Measurements from ENCODE around the gene CASS4.
A peak's percentile ranks its signal among the peaks of the same experiment; 100 is the strongest.
"Not testable (repeated sequence)": the region's sequence is repeated elsewhere in the genome, so short reads cannot be mapped to it uniquely, and the experiment has no call there.

CASS4 gene

DNA sequence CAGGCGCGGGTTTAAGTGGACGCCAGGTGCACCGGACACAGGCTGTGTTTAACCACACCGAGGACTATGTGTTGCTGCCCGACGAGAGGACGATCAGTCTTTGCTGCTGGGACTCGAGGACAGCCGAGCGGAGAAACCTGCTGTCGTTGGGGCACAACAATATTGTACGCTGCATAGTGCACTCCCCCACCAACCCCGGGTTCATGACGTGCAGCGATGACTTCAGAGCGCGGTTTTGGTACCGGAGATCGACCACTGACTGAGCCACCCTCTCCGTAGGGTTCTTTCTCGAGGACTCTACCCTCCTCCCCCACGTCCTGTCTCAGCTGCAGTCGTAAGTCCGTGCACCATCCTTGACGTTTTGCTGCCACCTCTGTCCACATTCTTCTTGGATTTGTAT, 8.6 kb upstream of the CASS4 start:
- POLR2A ChIA-PET = no interaction called here
- CTCF ChIA-PET = interaction anchor here (0.6 kb wide), 1 partner anchor 96 kb away, joined by 3 read pairs; no protein-coding TSS in a partner anchor
- no peak overlapping the region for H3K27ac ChIP-seq (ENCODE audit: insufficient read depth in 1 of 2, low read depth in 1 of 2, low read length in 2 of 2, poor library complexity in 1 of 2, severe bottlenecking in 2 of 2)
- WGBS (ENCODE audit: insufficient coverage) = 97% methylated on average over 22 of the region's 26 CpGs
- no peaks in the 10 kb centered on the region for H3K9me3 ChIP-seq (ENCODE audit: control extremely low read depth in 1 of 5, control insufficient read depth in 4 of 5, insufficient read depth in 2 of 5, low read depth in 1 of 5, low read length in 4 of 5)
- H3K27me3 ChIP-seq (replicated peaks in 2 of 5; ENCODE audit: control insufficient read depth in 4 of 5, insufficient read depth in 5 of 5, low read length in 4 of 5) = no peaks in the 10 kb centered on the region
- no peak for DNase-seq
- no peak overlapping the region for H3K4me3 ChIP-seq (ENCODE audit: control insufficient read depth in 1 of 7, extremely low read depth in 1 of 7, insufficient read depth in 4 of 7, low read depth in 2 of 7, low read length in 6 of 7)
- H3K4me1 ChIP-seq (ENCODE audit: control extremely low read depth in 1 of 4, control insufficient read depth in 4 of 4, insufficient read depth in 4 of 4, low read length in 3 of 4) = peaks cover 0 to 3% (median 0%) of the 10 kb centered on the region in 4 experiments
- H3K36me3 ChIP-seq (ENCODE audit: control insufficient read depth in 4 of 4, insufficient read depth in 4 of 4, low read length in 3 of 4) = peaks cover 25 to 77% (median 55%) of the 10 kb centered on the region in 4 experiments

DNA sequence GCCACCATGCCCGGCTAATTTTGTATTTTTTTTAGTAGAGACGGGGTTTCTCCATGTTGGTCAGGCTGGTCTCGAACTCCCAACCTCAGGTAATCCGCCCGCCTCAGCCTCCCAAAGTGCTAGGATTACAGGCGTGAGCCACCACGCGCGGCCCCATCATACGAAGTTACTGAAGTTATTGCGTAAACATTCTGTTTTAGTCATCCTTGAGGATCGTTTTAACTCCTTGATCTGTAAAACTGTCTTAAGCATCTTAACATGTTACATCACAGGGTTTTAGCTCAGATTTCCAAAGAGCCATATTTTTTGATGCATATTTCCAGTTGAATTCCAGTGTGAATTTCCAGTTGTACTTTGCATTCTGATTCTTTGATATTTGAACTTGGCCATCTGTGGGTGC, 6.7 kb upstream of the CASS4 start:
- POLR2A ChIA-PET; H3K27ac ChIP-seq (ENCODE audit: insufficient read depth in 1 of 2, low read depth in 1 of 2, low read length in 2 of 2, poor library complexity in 1 of 2, severe bottlenecking in 2 of 2); H3K9me3 ChIP-seq (ENCODE audit: control extremely low read depth in 1 of 5, control insufficient read depth in 4 of 5, insufficient read depth in 2 of 5, low read depth in 1 of 5, low read length in 4 of 5); DNase-seq; H3K27me3 ChIP-seq (replicated peaks in 2 of 5; ENCODE audit: control insufficient read depth in 4 of 5, insufficient read depth in 5 of 5, low read length in 4 of 5); H3K4me3 ChIP-seq (ENCODE audit: control insufficient read depth in 1 of 7, extremely low read depth in 1 of 7, insufficient read depth in 4 of 7, low read depth in 2 of 7, low read length in 6 of 7): not testable (repeated sequence)
- H3K4me1 ChIP-seq (ENCODE audit: control extremely low read depth in 1 of 4, control insufficient read depth in 4 of 4, insufficient read depth in 4 of 4, low read length in 3 of 4) = peaks cover 0 to 14% (median 2%) of the 10 kb centered on the region in 4 experiments
- H3K36me3 ChIP-seq (ENCODE audit: control insufficient read depth in 4 of 4, insufficient read depth in 4 of 4, low read length in 3 of 4) = peaks cover 23 to 69% (median 45%) of the 10 kb centered on the region in 4 experiments
- CTCF ChIA-PET = interaction anchor here (1.0 kb wide), 1 partner anchor 12 kb away, joined by 3 read pairs; no protein-coding TSS in a partner anchor
- WGBS (ENCODE audit: insufficient coverage) = 99% methylated on average over 12 of the region's 12 CpGs

GRCh38 chr20:56406910-56407309, 5.2 kb upstream of the CASS4 start:
- 100% methylated on average over 2 of the region's 3 CpGs for WGBS (ENCODE audit: insufficient coverage)
- Histone ChIP-seq H3K9me3 (ENCODE audit: control extremely low read depth in 1 of 5, control insufficient read depth in 4 of 5, insufficient read depth in 2 of 5, low read depth in 1 of 5, low read length in 4 of 5) (no peaks in the 10 kb centered on the region), H3K4me3 (ENCODE audit: control insufficient read depth in 1 of 7, extremely low read depth in 1 of 7, insufficient read depth in 4 of 7, low read depth in 2 of 7, low read length in 6 of 7) (no peak overlapping the region), H3K36me3 (ENCODE audit: control insufficient read depth in 4 of 4, insufficient read depth in 4 of 4, low read length in 3 of 4) (peaks cover 16 to 58% (median 38%) of the 10 kb centered on the region in 4 experiments), H3K27me3 (replicated peaks in 2 of 5; ENCODE audit: control insufficient read depth in 4 of 5, insufficient read depth in 5 of 5, low read length in 4 of 5) (no peaks in the 10 kb centered on the region), H3K27ac (ENCODE audit: insufficient read depth in 1 of 2, low read depth in 1 of 2, low read length in 2 of 2, poor library complexity in 1 of 2, severe bottlenecking in 2 of 2) (no peak overlapping the region), H3K4me1 (ENCODE audit: control extremely low read depth in 1 of 4, control insufficient read depth in 4 of 4, insufficient read depth in 4 of 4, low read length in 3 of 4) (peaks cover 5 to 26% (median 10%) of the 10 kb centered on the region in 4 experiments)
- ChIA-PET CTCF (interaction anchor here (0.8 to 1.9 kb wide), 5 partner anchors 9 to 67 kb away, joined by 3 to 5 read pairs (median 3); partner anchors contain the start of genes AURKA and CSTF1), POLR2A (no interaction called here)
- no peak for DNase-seq

DNA sequence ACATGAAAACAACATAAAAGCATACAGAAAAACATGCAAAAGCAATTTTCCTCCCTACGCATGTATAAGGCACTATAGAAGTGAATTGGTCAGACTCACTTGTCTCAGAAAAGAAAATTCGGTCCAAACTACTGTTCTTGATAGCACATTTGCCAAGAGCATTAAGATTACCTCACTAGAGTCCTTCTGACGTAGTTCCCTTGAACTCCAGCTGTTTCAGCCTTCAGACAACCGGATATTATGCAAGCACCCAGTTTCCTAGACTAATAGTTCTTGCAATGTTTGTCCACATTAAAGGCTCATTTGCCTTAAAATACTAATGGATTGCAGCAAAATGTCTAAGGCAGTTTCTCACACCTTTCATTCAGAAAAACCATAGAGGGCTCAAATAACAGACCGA, 2.5 kb upstream of the CASS4 start:
- POLR2A ChIA-PET = no interaction called here
- CTCF ChIA-PET = interaction anchor here (0.8 to 4.2 kb wide), 6 partner anchors 9 to 107 kb away, joined by 3 to 22 read pairs (median 4); partner anchors contain the start of genes AURKA and CSTF1
- DNase-seq = peak in 2 of 3 donors; percentile 28 to 71
- Histone ChIP-seq H3K27me3 (replicated peaks in 2 of 5; ENCODE audit: control insufficient read depth in 4 of 5, insufficient read depth in 5 of 5, low read length in 4 of 5) (no peaks in the 10 kb centered on the region), H3K4me3 (ENCODE audit: control insufficient read depth in 1 of 7, extremely low read depth in 1 of 7, insufficient read depth in 4 of 7, low read depth in 2 of 7, low read length in 6 of 7) (no peak overlapping the region), H3K9me3 (ENCODE audit: control extremely low read depth in 1 of 5, control insufficient read depth in 4 of 5, insufficient read depth in 2 of 5, low read depth in 1 of 5, low read length in 4 of 5) (no peaks in the 10 kb centered on the region), H3K4me1 (ENCODE audit: control extremely low read depth in 1 of 4, control insufficient read depth in 4 of 4, insufficient read depth in 4 of 4, low read length in 3 of 4) (peaks cover 6 to 51% (median 19%) of the 10 kb centered on the region in 4 experiments), H3K36me3 (ENCODE audit: control insufficient read depth in 4 of 4, insufficient read depth in 4 of 4, low read length in 3 of 4) (peaks cover 11 to 40% (median 24%) of the 10 kb centered on the region in 4 experiments), H3K27ac (ENCODE audit: insufficient read depth in 1 of 2, low read depth in 1 of 2, low read length in 2 of 2, poor library complexity in 1 of 2, severe bottlenecking in 2 of 2) (no peak overlapping the region)
- WGBS (ENCODE audit: insufficient coverage) = 52% methylated on average over 3 of the region's 5 CpGs

GRCh38 chr20:56409956-56410355, 2.1 kb upstream of the CASS4 start:
- Histone ChIP-seq H3K4me1 (ENCODE audit: control extremely low read depth in 1 of 4, control insufficient read depth in 4 of 4, insufficient read depth in 4 of 4, low read length in 3 of 4) (peaks cover 6 to 55% (median 20%) of the 10 kb centered on the region in 4 experiments), H3K9me3 (ENCODE audit: control extremely low read depth in 1 of 5, control insufficient read depth in 4 of 5, insufficient read depth in 2 of 5, low read depth in 1 of 5, low read length in 4 of 5) (no peaks in the 10 kb centered on the region), H3K36me3 (ENCODE audit: control insufficient read depth in 4 of 4, insufficient read depth in 4 of 4, low read length in 3 of 4) (peaks cover 11 to 37% (median 21%) of the 10 kb centered on the region in 4 experiments), H3K27me3 (replicated peaks in 2 of 5; ENCODE audit: control insufficient read depth in 4 of 5, insufficient read depth in 5 of 5, low read length in 4 of 5) (no peaks in the 10 kb centered on the region), H3K4me3 (ENCODE audit: control insufficient read depth in 1 of 7, extremely low read depth in 1 of 7, insufficient read depth in 4 of 7, low read depth in 2 of 7, low read length in 6 of 7) (no peak overlapping the region), H3K27ac (ENCODE audit: insufficient read depth in 1 of 2, low read depth in 1 of 2, low read length in 2 of 2, poor library complexity in 1 of 2, severe bottlenecking in 2 of 2) (no peak overlapping the region)
- 100% methylated on average over 1 of the region's 1 CpG for WGBS (ENCODE audit: insufficient coverage)
- ChIA-PET CTCF (interaction anchor here (0.8 to 4.2 kb wide), 6 partner anchors 9 to 106 kb away, joined by 3 to 22 read pairs (median 4); partner anchors contain the start of genes AURKA and CSTF1), POLR2A (no interaction called here)
- no peak for DNase-seq

DNA sequence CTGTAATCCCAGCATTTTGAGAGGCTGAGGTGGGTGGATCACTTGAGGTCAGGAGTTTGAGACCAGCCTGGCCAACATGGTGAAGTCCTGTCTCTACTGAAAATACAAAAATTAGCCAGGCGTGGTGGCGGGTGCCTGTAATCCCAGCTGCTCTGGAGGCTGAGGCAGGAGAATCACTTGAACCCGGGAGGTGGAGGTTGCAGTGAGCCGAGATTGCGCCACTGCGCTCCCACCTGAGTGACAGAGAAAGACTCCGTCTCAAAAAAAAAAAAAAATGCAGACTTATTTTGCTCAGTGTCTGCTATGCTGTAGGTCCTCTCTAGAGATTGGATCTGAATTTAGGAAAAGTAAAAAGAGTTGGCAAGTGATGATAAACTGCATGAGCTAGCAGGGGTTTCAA, 773 bp upstream of the CASS4 start:
- WGBS (ENCODE audit: insufficient coverage) = 94% methylated on average over 4 of the region's 7 CpGs
- DNase-seq; H3K27me3 ChIP-seq (replicated peaks in 2 of 5; ENCODE audit: control insufficient read depth in 4 of 5, insufficient read depth in 5 of 5, low read length in 4 of 5); H3K9me3 ChIP-seq (ENCODE audit: control extremely low read depth in 1 of 5, control insufficient read depth in 4 of 5, insufficient read depth in 2 of 5, low read depth in 1 of 5, low read length in 4 of 5): not testable (repeated sequence)
- POLR2A ChIA-PET = interaction anchor here (0.9 to 1.7 kb wide), 3 partner anchors 10 to 58 kb away, joined by 3 to 6 read pairs (median 4); partner anchors contain the start of gene AURKA
- H3K4me1 ChIP-seq (ENCODE audit: control extremely low read depth in 1 of 4, control insufficient read depth in 4 of 4, insufficient read depth in 4 of 4, low read length in 3 of 4) = peaks cover 6 to 62% (median 22%) of the 10 kb centered on the region in 4 experiments
- H3K36me3 ChIP-seq (ENCODE audit: control insufficient read depth in 4 of 4, insufficient read depth in 4 of 4, low read length in 3 of 4) = peaks cover 5 to 27% (median 16%) of the 10 kb centered on the region in 4 experiments
- H3K27ac ChIP-seq (ENCODE audit: insufficient read depth in 1 of 2, low read depth in 1 of 2, low read length in 2 of 2, poor library complexity in 1 of 2, severe bottlenecking in 2 of 2) = peak overlapping the region; percentile 69 to 85
- CTCF ChIA-PET = interaction anchor here (0.7 to 4.2 kb wide), 10 partner anchors 10 to 102 kb away, joined by 3 to 22 read pairs (median 4); no protein-coding TSS in a partner anchor
- peak overlapping the region in 5 of 7 experiments; percentile 52 to 79 (median 72) for H3K4me3 ChIP-seq (ENCODE audit: control insufficient read depth in 1 of 7, extremely low read depth in 1 of 7, insufficient read depth in 4 of 7, low read depth in 2 of 7, low read length in 6 of 7)

GRCh38 chr20:56412473-56412790, 372 bp downstream of the CASS4 start:
- Histone ChIP-seq H3K9me3 (ENCODE audit: control extremely low read depth in 1 of 5, control insufficient read depth in 4 of 5, insufficient read depth in 2 of 5, low read depth in 1 of 5, low read length in 4 of 5) (no peaks in the 10 kb centered on the region), H3K27ac (ENCODE audit: insufficient read depth in 1 of 2, low read depth in 1 of 2, low read length in 2 of 2, poor library complexity in 1 of 2, severe bottlenecking in 2 of 2) (peak overlapping the region; percentile 69 to 85), H3K36me3 (ENCODE audit: control insufficient read depth in 4 of 4, insufficient read depth in 4 of 4, low read length in 3 of 4) (peaks cover 3 to 23% (median 8%) of the 10 kb centered on the region in 4 experiments), H3K27me3 (replicated peaks in 2 of 5; ENCODE audit: control insufficient read depth in 4 of 5, insufficient read depth in 5 of 5, low read length in 4 of 5) (no peaks in the 10 kb centered on the region), H3K4me3 (ENCODE audit: control insufficient read depth in 1 of 7, extremely low read depth in 1 of 7, insufficient read depth in 4 of 7, low read depth in 2 of 7, low read length in 6 of 7) (peak overlapping the region in 6 of 7 experiments; percentile 23 to 79 (median 66)), H3K4me1 (ENCODE audit: control extremely low read depth in 1 of 4, control insufficient read depth in 4 of 4, insufficient read depth in 4 of 4, low read length in 3 of 4) (peaks cover 8 to 74% (median 28%) of the 10 kb centered on the region in 4 experiments)
- 72% methylated on average over 7 of the region's 7 CpGs for WGBS (ENCODE audit: insufficient coverage)
- ChIA-PET CTCF (interaction anchor here (0.7 to 4.2 kb wide), 11 partner anchors 9 to 101 kb away, joined by 3 to 22 read pairs (median 4); no protein-coding TSS in a partner anchor), POLR2A (interaction anchor here (0.9 to 1.7 kb wide), 4 partner anchors 8 to 57 kb away, joined by 3 to 6 read pairs (median 4); partner anchors contain the start of gene AURKA)
- peak in 1 of 3 donors; percentile 16 for DNase-seq

Measured in common myeloid progenitor, CD34-positive (primary cell).